ENCODE data around the gene DERL2.
A peak's percentile ranks its signal among the peaks of the same experiment; 100 is the strongest.

Gene DERL2

DNA sequence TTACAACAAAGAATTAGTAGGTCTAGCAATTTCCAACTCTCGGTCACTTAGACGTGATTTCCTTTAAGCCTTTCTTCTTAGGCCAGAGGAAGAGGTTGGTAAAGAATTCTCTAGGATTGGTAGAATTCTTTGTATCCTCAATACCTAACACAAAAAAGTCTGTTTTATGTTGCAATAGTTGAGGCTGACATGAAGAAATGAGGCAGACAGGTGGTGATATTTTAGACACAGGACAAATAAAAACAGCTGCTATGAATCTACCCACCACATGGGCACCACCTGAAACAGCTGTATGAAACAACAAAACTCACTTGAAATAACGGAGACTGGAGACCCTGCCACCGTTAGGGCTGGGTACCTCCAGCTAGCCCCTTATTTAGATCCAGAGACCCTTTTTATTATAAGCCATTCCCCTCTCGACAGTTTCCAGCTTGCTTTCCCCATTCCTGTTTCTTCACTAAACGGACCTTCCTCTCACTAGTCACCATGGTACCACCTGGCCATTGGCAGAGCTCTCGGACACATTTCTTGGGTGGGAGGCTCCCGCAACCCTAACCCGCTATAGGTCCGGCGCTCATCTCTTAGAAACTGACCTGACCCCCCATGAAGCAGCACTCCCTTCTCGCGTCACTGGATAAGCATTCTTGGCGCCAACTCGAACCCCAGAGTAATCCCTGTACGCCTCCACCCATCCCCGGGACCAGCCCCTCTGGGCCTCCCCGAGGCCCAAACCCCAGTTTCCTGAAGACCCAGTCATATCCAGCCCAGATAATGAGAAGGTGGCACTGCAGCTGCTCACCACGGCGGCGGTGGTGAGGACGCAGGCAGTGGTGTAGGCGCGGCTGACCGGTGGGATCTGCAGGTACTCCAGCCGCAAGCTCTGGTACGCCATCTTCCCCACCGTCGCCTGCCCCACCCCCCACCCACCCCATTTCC lies at the start of gene DERL2:
Gene DERL2 (minus strand): TSS at position 909 of the 936 bp plus-strand sequence. CDS start 17 bp downstream, at position 892.
- no peak for DNase-seq (ENCODE audit: low spot score)

DNA sequence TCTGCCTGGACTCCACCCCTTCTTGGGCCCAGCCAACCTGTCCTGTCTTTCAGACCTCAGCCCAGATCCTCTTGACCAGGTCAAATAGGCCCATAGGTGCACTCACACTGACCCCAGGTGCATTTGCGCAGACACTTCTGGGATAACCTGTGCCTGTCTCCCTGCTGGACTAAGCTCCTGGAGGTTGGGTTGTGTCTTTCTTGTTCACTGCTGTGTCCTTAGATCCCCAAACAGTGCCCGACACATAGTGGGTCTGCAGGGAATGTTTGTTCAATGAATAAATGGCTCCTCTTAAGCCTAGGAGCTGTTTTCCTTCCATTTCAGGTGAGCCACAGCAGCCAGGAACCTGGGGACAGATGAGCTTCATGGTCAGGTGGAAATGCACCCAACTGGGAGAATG lies 49.5 kb upstream of the DERL2 start:
- no peak for DNase-seq (ENCODE audit: low spot score)

DNA sequence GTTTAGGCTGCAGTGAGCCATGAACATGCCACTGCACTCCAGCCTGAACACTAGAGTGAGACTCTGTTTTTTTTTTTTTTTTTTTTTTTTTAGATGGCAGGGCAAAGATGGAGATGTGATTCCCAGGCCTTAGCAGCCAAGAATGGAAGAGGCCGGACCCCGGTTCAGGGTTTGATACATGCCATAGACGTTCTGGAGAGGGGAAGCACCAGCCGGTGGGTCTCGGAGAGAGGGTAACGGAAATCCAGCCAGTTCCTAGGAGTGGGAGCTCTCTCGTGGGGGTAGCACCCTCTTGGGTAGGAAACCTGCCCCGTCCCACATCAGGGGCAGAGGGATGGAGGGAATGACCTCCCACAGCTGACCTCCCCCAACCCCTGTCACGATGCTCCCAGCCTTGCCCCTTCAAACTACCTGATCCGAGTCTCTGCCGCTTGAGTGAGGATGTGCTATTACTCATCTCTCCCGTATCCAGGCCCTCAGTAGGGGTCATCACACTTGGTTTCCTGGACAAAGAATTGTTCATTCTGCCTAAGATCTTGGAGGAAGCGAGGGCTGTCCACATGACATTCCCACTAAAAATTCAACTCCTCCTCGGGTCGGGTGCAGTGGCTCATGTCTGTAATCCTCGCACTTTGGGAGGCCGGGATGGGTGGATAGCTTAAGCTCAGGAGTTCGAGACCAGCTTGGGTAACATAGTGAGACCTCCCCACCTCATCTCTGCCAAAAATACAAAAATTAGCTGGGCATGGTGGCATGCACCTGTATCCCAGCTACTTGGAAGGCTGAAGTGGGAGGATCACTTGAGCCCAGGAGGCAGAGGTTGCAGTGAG lies 47.7 kb upstream of the DERL2 start:
- DNase-seq (ENCODE audit: low spot score) = no peak

DNA sequence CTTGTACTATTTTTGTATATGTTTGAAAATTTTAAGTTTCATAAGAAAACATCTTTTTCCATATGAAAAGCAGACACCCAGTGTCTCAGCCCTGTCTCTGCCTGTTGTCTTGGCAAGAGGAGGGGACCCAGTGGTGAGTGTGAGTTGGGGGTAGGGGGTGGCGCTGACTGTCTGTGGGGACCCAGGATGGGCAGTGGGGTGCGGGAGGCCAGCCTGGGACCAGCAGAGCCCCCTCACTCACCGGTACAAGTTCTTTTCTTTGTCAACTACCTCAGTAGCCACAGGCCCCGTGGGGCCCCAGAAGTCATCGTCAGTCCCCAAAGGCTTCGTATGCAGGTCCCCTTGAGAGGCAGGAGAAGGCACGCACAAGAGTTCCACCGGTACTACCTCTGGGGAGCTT lies 46.6 kb upstream of the DERL2 start:
- DNase-seq (ENCODE audit: low spot score) = no peak

DNA sequence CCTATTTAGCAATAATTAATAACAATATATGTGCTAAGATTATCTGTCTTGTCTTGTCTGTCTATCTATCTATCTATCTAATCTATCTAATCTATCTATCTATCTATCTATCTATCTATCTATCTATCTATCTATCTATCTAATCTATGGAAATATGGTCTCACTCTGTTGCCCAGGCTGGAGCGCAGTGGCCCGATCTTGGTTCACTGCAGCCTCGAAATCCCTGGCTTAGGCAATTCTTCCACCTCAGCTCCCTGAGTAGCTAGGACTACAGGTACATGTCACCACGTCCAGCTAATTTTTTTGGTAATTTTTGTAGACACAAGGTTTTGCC lies 45.1 kb upstream of the DERL2 start:
- no peak for DNase-seq (ENCODE audit: low spot score)

DNA sequence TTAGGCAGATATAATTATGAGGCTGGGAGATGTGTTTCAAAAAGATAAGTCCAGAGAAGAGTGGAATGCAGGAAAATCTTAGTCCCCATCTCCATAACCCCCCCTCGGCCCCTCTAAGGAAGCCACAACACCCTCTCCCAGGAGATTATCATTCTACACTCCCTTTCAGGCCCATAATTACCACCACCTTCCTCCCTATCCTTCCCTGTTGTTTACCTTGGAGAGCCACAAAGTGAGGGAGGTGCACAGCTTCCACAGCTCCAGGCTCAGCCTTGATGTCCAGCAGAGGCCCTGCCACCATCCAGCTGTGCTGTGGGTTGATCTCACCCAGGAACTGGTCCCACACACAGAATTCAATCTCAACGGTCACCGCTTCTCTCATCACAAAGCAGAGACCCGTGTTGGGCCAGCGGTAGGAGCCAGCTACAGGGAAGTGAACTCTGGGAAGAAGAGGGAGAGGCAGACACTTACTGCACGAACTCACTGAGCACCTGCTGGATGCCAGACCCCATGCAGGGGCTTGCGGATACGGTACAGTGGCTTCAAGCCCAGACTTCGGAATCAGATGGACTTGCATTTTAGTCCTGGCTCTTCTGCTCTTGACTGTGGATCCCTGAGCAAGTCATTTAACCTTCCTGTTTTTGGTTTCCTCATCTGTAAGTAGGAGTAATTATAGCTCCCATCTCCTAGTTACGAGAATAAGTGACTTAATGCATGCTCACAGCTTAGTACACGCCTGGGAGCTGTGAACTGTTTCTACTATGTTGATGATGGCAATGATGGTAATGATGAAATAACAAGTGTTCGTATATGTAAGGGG lies 44.5 kb upstream of the DERL2 start:
- DNase-seq (ENCODE audit: low spot score) = no peak

DNA sequence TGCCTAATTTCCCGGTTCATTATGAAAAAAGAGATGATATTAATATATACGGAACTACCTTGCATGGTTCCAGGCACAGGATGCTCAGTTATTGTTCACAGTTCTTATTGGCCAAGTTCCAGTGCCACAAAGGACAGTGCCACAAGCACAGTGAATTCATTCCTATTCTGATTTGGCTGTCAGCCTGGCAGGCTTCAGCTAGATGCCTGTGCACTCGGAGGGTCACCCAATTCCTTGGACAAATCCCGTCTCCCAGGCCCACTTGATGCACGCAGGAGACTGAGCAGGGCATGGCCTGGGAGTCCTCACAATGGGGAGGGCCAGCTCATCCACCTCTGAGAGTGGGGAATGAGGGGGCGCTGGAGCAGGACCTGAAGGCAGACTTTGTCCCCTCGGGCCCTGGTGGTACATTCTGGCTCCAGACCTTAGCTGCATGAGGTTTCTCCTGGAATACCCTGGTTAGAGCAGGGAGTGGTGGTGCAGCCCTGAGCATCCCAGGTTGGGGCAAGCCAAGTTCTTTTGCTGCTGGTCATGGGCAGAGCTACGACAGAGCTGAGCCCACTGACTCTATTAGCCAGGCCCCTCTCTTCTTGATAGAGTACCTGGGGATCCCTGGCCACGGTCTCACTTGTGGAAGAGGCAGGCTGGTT lies 41.7 kb upstream of the DERL2 start:
- DNase-seq (ENCODE audit: low spot score) = peak; percentile 38

DNA sequence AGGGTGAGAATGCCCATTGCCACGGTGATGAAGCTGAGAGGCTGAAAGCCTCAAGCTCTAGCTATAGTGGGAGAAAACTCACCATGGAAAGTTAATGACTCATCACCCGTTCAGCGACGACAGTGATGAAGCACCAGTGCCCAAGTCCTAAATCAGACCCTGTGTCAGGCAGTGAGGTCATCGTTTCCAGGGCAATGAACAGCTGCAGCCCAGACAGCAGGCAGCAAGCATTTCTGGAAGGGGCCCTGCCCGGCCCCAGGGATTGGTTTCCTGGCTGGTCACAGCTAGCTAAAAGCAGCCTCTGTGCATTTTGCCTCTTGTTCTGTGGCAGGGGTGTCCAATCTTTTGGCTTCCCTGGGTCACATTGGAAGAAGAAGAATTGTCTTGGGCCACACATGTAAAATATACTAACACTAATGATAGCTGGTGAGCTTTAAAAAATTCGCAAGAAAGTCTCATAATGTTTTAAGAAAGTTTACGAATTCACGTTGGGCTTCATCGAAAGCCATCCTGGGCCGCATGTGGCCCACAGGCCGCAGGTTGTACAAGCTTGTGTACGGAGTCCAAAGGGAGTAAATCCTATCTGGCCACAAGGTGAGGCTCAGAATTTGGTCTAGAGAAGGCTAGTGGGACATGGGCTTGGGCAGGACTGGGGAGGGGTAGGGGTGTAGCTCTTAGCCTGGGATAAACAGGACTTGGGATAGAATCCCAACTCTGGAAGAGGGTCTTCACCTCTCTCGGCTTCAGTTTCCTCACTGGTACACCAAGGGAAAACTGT lies 41.0 kb upstream of the DERL2 start:
- DNase-seq (ENCODE audit: low spot score) = peak; percentile 95

DNA sequence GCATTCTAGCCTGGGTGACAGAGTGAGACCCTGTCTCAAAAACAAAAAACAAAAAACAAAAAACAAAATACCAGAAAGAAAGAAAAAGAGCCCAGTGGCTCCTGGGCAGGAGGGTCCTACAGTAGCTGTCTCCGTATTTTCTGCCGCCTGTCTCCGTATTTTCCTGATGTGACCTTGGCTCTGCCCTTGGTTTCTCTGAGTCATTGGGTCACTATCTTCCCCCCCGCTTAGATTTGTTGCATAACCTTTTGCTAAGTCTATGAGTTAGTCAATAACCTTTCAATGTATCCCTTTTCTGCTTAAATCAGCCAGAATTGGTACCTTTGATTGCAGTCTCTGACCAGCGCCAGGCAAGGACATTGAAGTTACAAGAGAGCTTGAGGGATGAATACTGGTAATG lies 37.3 kb upstream of the DERL2 start:
- no peak for DNase-seq (ENCODE audit: low spot score)

DNA sequence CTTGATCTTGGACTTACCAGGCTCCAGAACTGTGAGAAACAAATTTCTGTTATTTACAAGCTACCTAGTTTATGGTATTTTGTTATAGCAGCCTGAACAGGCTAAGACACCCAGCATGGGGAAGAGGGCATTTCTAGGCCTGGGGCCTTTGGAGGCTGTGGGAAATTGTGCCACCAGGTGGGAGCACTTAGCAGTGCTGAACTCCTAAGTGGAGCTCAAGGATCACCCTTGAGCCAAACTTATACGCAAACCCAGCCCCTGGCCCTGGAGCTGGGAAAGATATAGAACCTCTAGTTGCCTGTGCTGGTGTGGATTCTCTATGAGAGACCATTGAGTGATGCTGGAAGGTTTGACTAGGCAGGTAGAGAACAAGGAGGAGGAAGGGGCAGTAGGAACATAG lies 36.5 kb upstream of the DERL2 start:
- no peak for DNase-seq (ENCODE audit: low spot score)

DNA sequence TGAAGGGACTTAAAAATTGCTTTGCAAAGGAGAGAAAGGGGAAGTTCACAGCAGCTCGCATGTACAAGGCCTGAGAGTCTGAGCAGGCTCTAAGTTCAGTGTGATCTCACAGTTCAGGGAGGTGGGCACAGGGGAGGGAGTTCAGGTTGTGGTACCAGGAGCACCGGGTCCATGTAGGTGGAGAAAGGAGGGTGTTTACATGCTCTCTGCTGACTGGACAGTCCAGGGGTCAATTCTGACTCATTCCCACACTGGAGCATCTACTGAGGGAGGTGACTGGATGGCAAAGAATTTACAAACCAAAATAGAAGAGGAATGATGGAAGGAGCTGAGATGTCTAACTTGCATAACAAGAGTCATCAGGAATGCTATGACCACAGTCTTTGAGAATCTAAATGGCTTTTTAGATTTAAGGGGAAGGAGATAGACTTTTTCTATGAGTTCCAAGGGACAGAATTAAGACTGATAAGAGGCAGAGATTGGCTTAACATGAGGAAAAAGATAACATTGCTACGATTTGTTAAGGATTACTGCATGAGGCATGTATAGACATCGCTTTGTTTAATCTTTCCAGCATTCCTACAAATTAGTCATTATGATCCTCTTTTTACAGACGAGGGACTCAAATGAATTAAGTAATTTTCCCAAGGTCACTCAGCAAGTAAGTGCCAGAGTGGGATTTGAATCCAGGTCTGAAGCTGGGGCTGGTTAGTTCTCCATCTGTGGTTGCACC lies 30.2 kb upstream of the DERL2 start:
- DNase-seq (ENCODE audit: low spot score) = no peak

DNA sequence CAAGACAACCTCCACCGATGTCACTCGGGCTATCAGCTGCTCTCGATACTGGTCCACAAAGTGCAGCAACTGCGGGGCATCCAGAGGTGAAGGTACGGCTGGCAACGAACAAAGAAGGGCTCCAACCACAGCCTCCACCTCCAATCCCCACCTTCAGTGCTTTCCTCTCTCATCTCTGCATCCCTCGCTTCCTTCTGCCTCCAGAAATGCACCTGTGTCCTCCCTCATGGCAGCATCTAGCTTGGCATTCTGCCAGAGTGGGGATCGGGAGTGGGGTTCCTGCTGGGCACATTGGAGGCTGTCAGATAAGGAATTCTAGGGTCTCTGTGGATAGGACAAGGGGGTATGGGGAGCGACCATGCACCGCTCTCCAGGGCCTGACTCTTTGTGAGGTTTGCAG lies 29.0 kb upstream of the DERL2 start:
- DNase-seq (ENCODE audit: low spot score) = no peak

DNA sequence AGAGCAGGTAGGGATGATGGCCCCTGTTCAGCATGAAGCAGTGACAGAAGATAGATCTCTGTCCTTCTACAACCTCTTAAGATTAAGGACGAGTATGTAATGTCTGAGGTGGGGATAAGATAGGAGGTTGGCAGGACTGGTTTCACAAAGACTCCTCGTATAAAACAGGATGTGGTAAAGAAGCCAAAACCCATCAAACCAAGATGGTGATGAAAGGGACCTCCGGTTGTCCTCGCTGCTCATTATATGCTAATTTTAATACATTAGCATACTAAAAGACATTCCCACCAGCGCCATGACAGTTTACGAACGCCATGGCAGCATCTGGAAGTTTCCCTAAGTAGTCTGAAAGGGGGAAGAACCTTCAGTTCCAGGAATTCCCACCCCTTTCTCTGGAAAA lies 27.6 kb upstream of the DERL2 start:
- no peak for DNase-seq (ENCODE audit: low spot score)

DNA sequence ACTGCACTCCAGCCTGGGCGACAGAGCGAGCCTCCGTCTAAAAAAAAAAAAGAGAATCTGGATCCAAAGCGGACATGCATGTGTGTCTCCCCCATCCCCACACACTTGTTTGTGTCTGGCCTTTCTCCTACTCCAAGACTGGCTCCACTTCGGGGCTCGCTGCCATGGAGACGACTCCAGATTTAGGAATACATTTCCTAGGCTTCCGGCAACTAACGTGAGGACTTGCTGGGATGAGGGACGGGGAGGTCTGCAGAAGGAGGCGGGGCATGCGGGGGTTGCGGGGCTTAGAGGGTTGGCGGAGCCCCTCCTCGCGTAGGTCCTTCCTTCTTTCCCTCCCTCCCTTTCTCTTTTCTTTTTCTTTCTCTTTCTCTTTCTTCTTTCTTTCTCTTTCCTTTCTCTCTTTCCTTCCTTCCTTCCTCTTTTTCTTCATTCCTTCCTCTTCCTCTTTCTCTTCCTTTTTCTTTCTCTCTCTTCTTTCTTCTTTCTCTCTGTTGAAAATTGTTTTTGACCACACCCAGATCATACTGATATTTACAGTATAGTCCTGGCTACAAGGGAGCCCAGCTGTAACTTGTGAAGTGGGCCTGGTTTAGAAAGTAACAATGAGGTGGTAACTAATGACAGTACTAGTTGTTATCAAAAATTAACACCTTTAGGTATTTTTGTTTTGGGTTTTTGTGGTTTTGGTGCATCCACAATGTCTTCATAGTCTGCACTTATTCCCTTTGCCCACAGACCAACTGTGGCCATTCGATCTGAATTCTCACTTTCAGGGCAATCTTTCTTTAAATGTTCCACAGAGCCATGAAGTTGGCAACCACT lies 25.6 kb upstream of the DERL2 start:
- no peak for DNase-seq (ENCODE audit: low spot score)

DNA sequence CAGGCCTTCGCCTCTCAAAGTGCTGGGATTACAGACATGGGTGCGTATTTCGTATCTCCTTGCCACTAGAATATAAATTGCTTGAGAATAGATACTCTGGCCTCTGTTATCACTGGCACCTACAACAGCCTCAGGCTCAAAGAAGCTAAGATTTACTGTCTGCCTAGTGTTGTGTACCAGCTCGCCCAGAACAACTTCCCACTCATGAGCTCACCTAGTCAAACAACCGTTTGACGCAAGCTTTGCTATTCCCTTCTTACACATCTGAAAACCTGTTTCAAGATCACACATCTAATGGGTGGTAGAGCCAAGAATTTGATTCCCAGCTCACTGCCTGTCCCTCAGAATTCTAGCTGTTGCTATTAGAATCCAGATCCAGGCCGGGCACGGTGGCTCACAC lies 24.8 kb upstream of the DERL2 start:
- DNase-seq (ENCODE audit: low spot score) = no peak

DNA sequence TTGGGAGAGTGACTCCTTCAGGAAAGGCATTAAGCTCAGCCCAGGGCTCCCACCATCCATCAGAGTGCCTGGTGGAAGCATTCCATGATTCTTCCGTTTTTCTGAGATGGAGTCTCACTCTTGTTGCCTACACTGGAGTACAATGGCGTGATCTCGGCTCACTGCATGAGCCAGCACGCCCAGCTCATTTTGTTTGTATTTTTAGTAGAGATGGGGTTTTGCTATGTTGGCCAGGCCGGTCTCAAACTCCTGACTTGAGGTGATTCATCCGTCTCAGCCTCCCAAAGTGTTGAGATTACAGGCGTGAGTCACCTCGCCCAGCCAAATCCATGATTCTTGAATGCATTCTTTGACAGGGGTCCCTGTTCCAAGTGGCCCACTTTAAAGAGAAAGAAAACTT lies 23.5 kb upstream of the DERL2 start:
- DNase-seq (ENCODE audit: low spot score) = no peak

DNA sequence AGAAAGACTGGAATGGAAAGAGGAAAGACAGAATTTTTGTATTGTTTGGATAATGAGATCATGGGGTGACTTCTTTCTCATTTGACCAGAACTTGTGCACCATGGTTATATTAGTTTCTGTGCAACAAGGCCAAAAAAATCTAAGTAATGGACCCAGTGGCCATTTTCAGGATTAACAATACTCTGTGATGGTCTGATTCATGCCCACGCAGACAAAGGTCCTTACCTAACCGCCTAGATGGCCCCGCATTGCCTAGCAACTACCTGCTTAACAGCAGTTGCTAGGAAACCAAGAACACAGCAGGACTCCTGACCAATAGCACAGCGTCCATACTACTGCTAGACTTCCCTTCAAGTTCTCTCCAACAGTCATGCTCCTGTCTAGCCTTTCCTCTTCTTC lies 22.8 kb upstream of the DERL2 start:
- no peak for DNase-seq (ENCODE audit: low spot score)

DNA sequence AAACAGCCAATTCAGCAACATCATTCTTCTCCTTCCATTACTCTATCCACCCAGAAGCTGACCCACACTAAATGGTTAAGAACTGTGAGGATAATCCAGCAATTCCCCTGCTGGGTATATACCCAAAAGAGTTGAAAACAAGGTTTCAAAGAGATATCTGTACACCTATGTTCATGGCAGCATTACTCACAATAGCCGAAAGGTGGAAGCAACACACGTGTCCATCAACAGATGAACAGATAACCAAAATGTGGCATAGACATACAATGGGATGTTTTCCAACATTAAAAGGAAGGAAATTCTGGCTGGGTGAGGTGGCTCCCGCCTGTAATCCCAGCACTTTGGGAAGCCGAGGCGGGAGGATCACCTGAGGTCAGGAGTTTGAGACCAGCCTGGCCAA lies 20.3 kb upstream of the DERL2 start:
- no peak for DNase-seq (ENCODE audit: low spot score)

DNA sequence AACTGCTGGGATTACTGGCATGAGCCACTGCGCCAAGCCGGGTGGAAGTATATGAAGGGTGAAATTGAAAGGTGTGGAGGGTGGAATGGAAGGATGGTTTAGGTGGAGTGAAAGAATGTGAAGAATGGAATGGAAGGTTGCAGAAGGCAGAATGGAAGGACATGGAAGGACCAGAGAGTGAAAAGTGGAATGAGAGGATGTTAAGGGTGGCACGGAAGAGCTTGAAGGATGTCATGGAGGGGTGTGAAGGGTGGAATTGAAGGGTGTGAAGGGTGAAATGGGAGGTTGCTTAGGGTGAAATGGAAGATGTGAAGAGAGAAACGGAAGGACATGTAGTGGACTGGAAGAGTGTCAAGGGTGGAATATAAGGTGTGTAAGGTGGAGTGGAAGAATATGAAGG lies 16.6 kb upstream of the DERL2 start:
- no peak for DNase-seq (ENCODE audit: low spot score)

DNA sequence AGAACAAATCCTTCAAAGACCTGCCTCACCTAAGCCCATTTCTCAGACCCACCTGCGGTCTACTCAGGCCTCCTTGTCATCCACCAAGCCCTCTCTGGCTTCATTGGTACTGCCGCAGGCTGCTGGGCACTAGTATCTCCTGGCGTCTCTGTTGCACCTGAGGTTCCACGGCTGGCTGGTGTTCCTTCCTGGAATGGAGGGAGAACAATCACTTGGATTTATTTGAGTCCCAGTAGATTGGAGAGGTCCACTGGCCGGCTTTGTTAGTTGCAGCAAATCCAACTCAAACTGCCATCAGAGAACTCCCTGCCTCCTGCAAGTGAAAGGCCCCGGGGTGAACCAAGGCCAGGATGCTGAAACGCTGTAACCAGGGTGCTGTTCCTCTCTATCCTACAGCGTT lies 15.7 kb upstream of the DERL2 start:
- no peak for DNase-seq (ENCODE audit: low spot score)
